Measurements from ENCODE around the gene DBNDD2. TPM values are rescaled to one million over a fixed set of nuclear protein-coding genes. Genes with fewer than 3 reads are reported as not detected.

Gene DBNDD2
- total RNA-seq, 1 donor from 2014 or later: 362 TPM

GRCh38 chr20:45441746-45442145, 33.7 kb downstream of the DBNDD2 start:
- Histone ChIP-seq H3K27ac (replicated peaks) (no peak overlapping the region), H3K4me1 (peaks cover 3% of the 10 kb centered on the region), H3K4me3 (no peak overlapping the region), H3K36me3 (no peaks in the 10 kb centered on the region), H3K27me3 (ENCODE audit: low read depth) (peaks cover 7% of the 10 kb centered on the region), H3K9me3 (replicated peaks) (no peaks in the 10 kb centered on the region)
- intact Hi-C loops (cut with micrococcal nuclease): no loop called here
- no peak for DNase-seq
- TF ChIP-seq CTCF (IDR thresholded peaks at IDR 0.05; ENCODE audit: borderline replicate concordance): no peak

GRCh38 chr20:45444050-45444449, 36.0 kb downstream of the DBNDD2 start:
- Histone ChIP-seq H3K27ac (replicated peaks) (no peak overlapping the region), H3K36me3 (no peaks in the 10 kb centered on the region), H3K4me3 (no peak overlapping the region), H3K9me3 (replicated peaks) (no peaks in the 10 kb centered on the region), H3K4me1 (no peaks in the 10 kb centered on the region), H3K27me3 (ENCODE audit: low read depth) (peaks cover 7% of the 10 kb centered on the region)
- intact Hi-C loops (cut with micrococcal nuclease): no loop called here
- DNase-seq: no peak
- TF ChIP-seq CTCF (IDR thresholded peaks at IDR 0.05; ENCODE audit: borderline replicate concordance): no peak

GRCh38 chr20:45445805-45446562, 37.9 kb downstream of the DBNDD2 start:
- Histone ChIP-seq H3K4me1 (no peaks in the 10 kb centered on the region), H3K27ac (replicated peaks) (no peak overlapping the region), H3K9me3 (replicated peaks) (no peaks in the 10 kb centered on the region), H3K4me3 (no peak overlapping the region), H3K36me3 (no peaks in the 10 kb centered on the region), H3K27me3 (ENCODE audit: low read depth) (peaks cover 7% of the 10 kb centered on the region)
- no peak for DNase-seq
- intact Hi-C loops (cut with micrococcal nuclease): loop anchor here (5.0 kb wide), 1 partner anchor 119 kb away; no protein-coding TSS in a partner anchor
- peak; percentile 41 for TF ChIP-seq CTCF (IDR thresholded peaks at IDR 0.05; ENCODE audit: borderline replicate concordance)

GRCh38 chr20:45448270-45448669, 40.2 kb downstream of the DBNDD2 start:
- no peak for DNase-seq
- no peak overlapping the region for H3K4me3 ChIP-seq
- TF ChIP-seq CTCF (IDR thresholded peaks at IDR 0.05; ENCODE audit: borderline replicate concordance): no peak
- no peaks in the 10 kb centered on the region for H3K9me3 ChIP-seq (replicated peaks)
- intact Hi-C loops (cut with micrococcal nuclease): loop anchor here (5.0 kb wide), 1 partner anchor 121 kb away; no protein-coding TSS in a partner anchor
- no peaks in the 10 kb centered on the region for H3K36me3 ChIP-seq
- H3K27me3 ChIP-seq (ENCODE audit: low read depth): peaks cover 10% of the 10 kb centered on the region
- no peak overlapping the region for H3K27ac ChIP-seq (replicated peaks)
- no peaks in the 10 kb centered on the region for H3K4me1 ChIP-seq

- H3K27ac ChIP-seq (replicated peaks): peak overlapping the region; percentile 12
These were observed 41.4 kb downstream of the DBNDD2 start for GRCh38 chr20:45449528-45449927.

More at GRCh38 chr20:45449528-45449927, 41.4 kb downstream of the DBNDD2 start:
- intact Hi-C loops (cut with micrococcal nuclease): loop anchor here (5.0 kb wide), 1 partner anchor 122 kb away; no protein-coding TSS in a partner anchor
- H3K27me3 ChIP-seq (ENCODE audit: low read depth): peaks cover 6% of the 10 kb centered on the region
- DNase-seq: no peak
- H3K9me3 ChIP-seq (replicated peaks): no peaks in the 10 kb centered on the region
- no peaks in the 10 kb centered on the region for H3K4me1 ChIP-seq
- H3K36me3 ChIP-seq: no peaks in the 10 kb centered on the region
- H3K4me3 ChIP-seq: no peak overlapping the region
- no peak for TF ChIP-seq CTCF (IDR thresholded peaks at IDR 0.05; ENCODE audit: borderline replicate concordance)

Measured in left ventricle myocardium inferior (tissue), 1 donor.